HG03280 (cell line): Measurements from ENCODE around the gene HDAC7.

Experiments used
- ATAC-seq: cut with Tn5 transposase; IDR thresholded peaks from one replicate; pipeline ENCODE4 v1.9.1; 2021; ENCODE audit warnings: mild to moderate bottlenecking, moderate library complexity; ENCODE audit not compliant: unreplicated experiment

Gene HDAC7

DNA sequence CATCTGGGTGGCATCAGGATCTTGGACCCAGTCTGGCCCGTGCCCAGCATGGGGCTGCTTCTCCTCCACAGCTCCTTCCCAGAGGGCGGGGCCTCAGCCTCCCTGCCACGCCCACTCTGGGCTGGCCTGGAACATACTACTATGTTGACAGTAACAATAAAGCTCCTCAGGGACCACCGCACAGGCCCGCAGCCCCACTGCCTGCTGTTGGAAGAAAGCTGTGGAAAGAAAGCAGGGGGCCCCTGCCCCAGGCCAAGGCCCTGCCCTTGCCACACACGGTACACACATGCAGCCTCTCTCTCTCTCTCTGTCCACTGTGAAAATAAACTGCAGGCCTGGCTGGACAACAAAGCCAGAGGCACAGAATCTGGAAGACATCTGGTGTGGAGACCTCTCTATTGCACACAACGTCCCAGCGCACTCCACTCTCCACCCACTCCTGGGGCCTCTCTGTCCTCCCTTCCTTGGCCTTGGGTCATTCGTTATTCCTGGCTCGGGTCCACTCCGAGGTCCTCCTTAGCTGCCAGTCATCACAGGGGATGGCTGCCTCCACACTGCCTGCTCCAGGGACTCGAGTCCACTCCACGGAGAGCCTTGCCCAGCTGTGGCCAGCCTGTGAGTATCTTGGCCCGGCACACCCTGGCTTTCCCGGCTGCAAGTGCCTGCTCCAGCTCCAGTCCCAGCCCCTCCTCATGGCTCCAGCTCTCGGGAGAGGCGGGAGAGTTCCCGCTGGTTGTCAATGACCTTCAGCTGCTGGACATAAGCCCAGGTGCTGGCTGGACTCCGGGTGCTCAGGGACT lies 82.6 kb downstream of the HDAC7 start:
- ATAC-seq: no peak

DNA sequence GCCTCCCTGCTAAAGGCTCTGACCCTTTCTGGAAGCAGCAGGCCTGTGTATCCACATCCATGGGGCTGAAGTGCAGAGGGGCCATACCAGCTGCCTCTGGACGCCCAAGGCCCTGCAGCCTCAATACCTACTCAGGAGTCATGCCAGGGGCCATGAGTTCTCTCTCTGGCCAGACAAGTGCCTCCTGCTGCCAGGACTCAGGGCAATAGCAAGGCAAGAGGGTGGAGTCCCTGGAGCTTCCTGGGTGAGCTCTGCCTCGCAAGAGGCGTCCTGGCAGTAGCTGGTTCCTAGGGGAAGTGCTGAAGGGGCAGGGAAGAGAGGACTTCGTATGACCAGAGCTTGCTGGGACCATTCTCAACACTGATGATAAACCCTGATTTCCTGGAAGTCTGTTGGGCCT lies 83.5 kb downstream of the HDAC7 start:
- no peak for ATAC-seq

DNA sequence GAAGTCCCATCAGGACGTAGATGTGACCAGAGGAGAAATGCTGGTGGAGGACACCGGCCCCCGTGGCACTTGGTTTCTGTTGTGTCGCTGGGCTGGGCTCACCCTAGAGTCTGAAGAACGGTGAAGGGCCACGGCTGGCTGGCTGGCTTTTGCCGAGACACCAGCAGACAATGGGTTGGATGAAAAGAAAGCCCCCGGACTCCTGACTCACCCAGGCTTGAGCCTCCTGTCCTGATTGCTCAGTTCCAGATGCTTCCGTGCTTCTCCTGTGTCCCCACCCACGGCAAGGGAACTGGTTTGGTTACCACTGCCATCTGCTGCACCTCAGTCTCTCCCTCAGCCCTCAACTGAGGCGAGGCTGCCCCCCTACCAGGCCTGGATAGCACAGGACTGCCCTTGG lies 84.1 kb downstream of the HDAC7 start:
- ATAC-seq: no peak

DNA sequence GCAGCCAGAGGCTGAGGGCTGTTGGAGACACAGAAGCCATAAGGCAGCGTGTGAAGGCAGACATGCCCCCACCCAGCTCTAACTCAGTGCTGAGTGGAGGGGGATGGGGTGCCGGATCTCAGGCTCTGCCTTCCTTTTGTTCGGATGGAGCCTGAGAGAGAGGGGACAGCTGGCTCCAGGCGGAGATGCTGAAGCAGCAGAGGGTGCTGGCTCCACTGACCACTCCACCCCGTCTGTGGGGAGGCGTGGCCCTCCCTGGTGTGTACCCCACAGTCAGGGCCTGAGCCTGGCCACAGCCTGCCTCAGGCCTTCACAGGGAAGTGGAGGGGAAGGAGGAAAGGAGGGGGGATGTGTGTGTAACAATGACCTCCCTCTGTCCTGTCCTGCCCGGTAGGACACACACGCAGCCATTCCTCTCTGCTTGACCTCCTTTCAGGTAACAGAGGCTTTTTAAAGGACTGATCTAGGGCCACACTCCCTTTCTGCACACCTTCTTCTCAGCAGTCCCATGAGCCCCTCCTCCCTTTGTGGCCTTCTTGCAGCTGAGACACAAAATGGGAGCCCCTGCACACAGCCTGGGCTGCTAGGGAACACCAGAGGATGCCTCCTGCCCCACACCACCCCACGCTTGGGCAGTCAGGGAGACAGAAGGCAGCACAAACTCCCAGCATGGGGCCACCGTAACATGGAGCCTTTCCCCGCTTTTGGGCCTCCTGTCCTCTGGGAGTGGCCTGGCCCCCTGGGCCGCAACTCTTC lies 84.8 kb downstream of the HDAC7 start:
- ATAC-seq: no peak

DNA sequence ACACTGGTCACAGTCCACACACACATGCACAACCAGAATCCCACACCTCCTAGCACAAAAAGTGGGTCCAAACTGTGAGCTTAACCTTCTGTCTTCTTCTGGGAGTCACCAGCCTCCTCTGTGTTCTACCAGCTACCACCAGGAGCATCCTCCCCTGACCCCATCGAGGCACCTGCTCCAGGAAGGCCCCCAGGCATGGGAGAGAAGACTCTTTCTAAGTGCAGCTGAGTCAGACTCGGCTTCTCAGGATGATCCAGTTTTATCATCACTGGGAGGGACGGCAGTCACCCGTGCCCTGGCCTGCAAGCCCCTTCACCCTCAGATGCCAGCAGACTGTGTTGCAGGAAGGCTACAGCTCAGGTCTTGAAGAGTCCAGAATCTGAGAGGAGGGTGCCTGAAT lies 86.6 kb downstream of the HDAC7 start:
- no peak for ATAC-seq
